Transverse colon (tissue), 4 donors: ENCODE results near the gene IRAG1. TPM values are rescaled to one million over a fixed set of nuclear protein-coding genes. Genes with fewer than 3 reads are reported as not detected.
A peak's percentile ranks its signal among the peaks of the same experiment; 100 is the strongest.

ENCODE experiments used
- DNase-seq: peaks from one replicate; pipeline ENCODE4 v3.0.0-alpha.2; 2019
- H3K27ac ChIP-seq, 4 donors: fragments of 200-600 bp; sonication (generic); 2 replicates each; pipeline ENCODE4 v1.5.1; 2016 to 2018; ENCODE audit warnings: inconsistent platforms in 4 of 4
- H3K27me3 ChIP-seq: fragments of 200-600 bp; sonication (generic); 2 replicates; pipeline ENCODE4 v1.5.1; 2017; ENCODE audit warnings: inconsistent platforms
- H3K36me3 ChIP-seq, 4 donors: fragments of 200-600 bp; sonication (generic); 2 replicates each; pipeline ENCODE4 v1.5.1; 2017 to 2019; ENCODE audit warnings: inconsistent platforms in 4 of 4
- H3K4me1 ChIP-seq, 4 donors: fragments of 200-600 bp; sonication (generic); 2 replicates each; pipeline ENCODE4 v1.5.1; 2017 to 2020; ENCODE audit warnings: inconsistent platforms in 4 of 4
- H3K4me3 ChIP-seq, 4 donors: fragments of 200-600 bp; sonication (generic); 1 replicate in 1 of 4; 2 replicates in 3 of 4; pipeline versions ENCODE4 v1.5.1 to v1.6.1; 2017 to 2019; ENCODE audit warnings: inconsistent platforms in 4 of 4
- H3K9me3 ChIP-seq, 2 donors: fragments of 200-600 bp; sonication (generic); 2 replicates each; pipeline ENCODE4 v1.5.1; 2017 to 2019; ENCODE audit warnings: inconsistent platforms in 2 of 2
- EP300 ChIP-seq: sonication (generic); formaldehyde crosslinking; IDR thresholded peaks from one replicate; pipeline ENCODE4 v1.6.1; 2017; ENCODE audit warnings: antibody characterized with exemption, low read depth
- POLR2A ChIP-seq: fragments of 450-650 bp; IDR thresholded peaks from one replicate; pipeline ENCODE4 v1.6.1; 2016; ENCODE audit warnings: antibody characterized with exemption, mild to moderate bottlenecking, moderate library complexity
- POLR2AphosphoS5 ChIP-seq, 3 donors: sonication (generic); formaldehyde crosslinking; IDR thresholded peaks; one replicate each; pipeline ENCODE4 v1.6.1; 2016; ENCODE audit warnings: antibody characterized with exemption in 3 of 3
- WGBS, 2 donors: methylation state at CpG; one replicate each; pipeline ENCODE4 v1.1.5; 2018; ENCODE audit warnings: low coverage in 1 of 2; 5-methylcytosine and 5-hydroxymethylcytosine counted together
- in situ Hi-C, 4 donors: fragments of 200-750 bp; cut with MboI; loops; one replicate each; pipeline versions ENCODE4 v1.15.0 to v1.15.1; 2017; ENCODE audit warnings: low sequenced_read_pairs in 3 of 4, low pct_ligation_motif_present in 1 of 4, low pct_unique_long_range_greater_than_20kb in 1 of 4
- intact Hi-C: fragments of 100-400 bp; cut with DNase I; formaldehyde crosslinking; loops from one replicate; pipeline ENCODE4 v1.15.1; 2023; ENCODE audit warnings: low total_unique reads
- total RNA-seq, 4 donors: library from RNA; depleted of rRNA; stranded (reverse); fragments of >200 nt; gene quantifications; one replicate each; pipeline ENCODE4 v1.1.0, GENCODE V29; 2016
- TF ChIP-seq, protein P1 (sequence below), 5 experiments: fragments of 200-600 bp in 3 of 5; fragments of 450-650 bp in 2 of 5; sonication (generic) in 3 of 5; IDR thresholded peaks; 1 replicate in 2 of 5; 2 replicates in 3 of 5; pipeline ENCODE4 v1.5.1; 2016 to 2017; ENCODE audit warnings: antibody characterized with exemption in 5 of 5, inconsistent platforms in 3 of 5, mild to moderate bottlenecking in 2 of 5, moderate library complexity in 1 of 5

IRAG1 gene
- total RNA-seq, 4 donors from 2014 or later = 19.4 to 48.8 (median 24.9) TPM

GRCh38 chr11:10663990-10664389, 29.6 kb downstream of the IRAG1 start:
- Histone ChIP-seq H3K36me3 (no peaks in the 10 kb centered on the region), H3K27me3 (no peaks in the 10 kb centered on the region), H3K4me1 (peaks cover 13 to 54% (median 25%) of the 10 kb centered on the region in 4 donors), H3K27ac (peak overlapping the region in 3 of 4 donors; percentile 9 to 80 (median 77)), H3K4me3 (no peak overlapping the region), H3K9me3 (no peaks in the 10 kb centered on the region)
- TF ChIP-seq, protein P1, sequence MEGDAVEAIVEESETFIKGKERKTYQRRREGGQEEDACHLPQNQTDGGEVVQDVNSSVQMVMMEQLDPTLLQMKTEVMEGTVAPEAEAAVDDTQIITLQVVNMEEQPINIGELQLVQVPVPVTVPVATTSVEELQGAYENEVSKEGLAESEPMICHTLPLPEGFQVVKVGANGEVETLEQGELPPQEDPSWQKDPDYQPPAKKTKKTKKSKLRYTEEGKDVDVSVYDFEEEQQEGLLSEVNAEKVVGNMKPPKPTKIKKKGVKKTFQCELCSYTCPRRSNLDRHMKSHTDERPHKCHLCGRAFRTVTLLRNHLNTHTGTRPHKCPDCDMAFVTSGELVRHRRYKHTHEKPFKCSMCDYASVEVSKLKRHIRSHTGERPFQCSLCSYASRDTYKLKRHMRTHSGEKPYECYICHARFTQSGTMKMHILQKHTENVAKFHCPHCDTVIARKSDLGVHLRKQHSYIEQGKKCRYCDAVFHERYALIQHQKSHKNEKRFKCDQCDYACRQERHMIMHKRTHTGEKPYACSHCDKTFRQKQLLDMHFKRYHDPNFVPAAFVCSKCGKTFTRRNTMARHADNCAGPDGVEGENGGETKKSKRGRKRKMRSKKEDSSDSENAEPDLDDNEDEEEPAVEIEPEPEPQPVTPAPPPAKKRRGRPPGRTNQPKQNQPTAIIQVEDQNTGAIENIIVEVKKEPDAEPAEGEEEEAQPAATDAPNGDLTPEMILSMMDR (IDR thresholded peaks at IDR 0.05) = no peak
- TF ChIP-seq POLR2AphosphoS5 (IDR thresholded peaks at IDR 0.05) = no peak
- no peak for TF ChIP-seq POLR2A
- TF ChIP-seq EP300 = no peak
- in situ Hi-C loops = loop anchor here in 1 of 4 donors (10.0 kb wide), 1 partner anchor 259 kb away; no protein-coding TSS in a partner anchor
- DNase-seq = no peak
- intact Hi-C loops = no loop called here
- WGBS, 2 donors = 69% methylated on average over 6 of the region's 6 CpGs; no CpG with 5 or more reads in 1 of the 2 donors

- in situ Hi-C loops (loop anchor here in 1 of 4 donors (10.0 kb wide), 1 partner anchor 259 kb away; no protein-coding TSS in a partner anchor), intact Hi-C loops (no loop called here)
- no peaks in the 10 kb centered on the region for H3K27me3 ChIP-seq
- H3K36me3 ChIP-seq = no peaks in the 10 kb centered on the region
- no peaks in the 10 kb centered on the region for H3K9me3 ChIP-seq
- TF ChIP-seq POLR2AphosphoS5 (IDR thresholded peaks at IDR 0.05) (no peak), POLR2A (no peak), EP300 (no peak)
- TF ChIP-seq, protein P1 (IDR thresholded peaks at IDR 0.05) = no peak
- DNase-seq = no peak
- peak overlapping the region in 3 of 4 donors; percentile 9 to 80 (median 77) for H3K27ac ChIP-seq
- no peak overlapping the region for H3K4me3 ChIP-seq
- peaks cover 18 to 54% (median 28%) of the 10 kb centered on the region in 4 donors for H3K4me1 ChIP-seq
These were observed 30.2 kb downstream of the IRAG1 start for GRCh38 chr11:10663365-10663764.

DNA sequence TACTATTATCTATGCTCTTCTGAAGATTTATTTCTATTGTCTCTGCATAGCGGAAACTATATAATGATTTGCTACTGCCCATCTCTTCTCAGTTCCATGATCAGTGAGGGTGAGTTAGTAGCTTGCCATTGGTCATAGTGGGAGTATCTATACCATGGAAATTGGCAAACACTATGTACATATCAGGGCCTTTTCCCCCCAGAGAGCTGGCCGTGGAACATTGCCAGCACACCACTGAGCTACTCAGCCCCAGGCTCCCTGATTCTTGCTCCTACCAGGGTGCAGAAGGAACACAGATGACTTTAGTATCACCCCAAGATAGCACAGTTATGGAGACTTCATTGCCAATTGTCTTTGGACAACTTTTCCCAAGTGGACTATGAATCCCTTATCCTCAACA, 33.2 kb downstream of the IRAG1 start:
- no peak overlapping the region for H3K4me3 ChIP-seq
- WGBS, 2 donors = 85 to 100% methylated on average over 1 to 2 of the region's 2 CpGs
- DNase-seq = no peak
- TF ChIP-seq POLR2AphosphoS5 (IDR thresholded peaks at IDR 0.05) (no peak), EP300 (no peak), POLR2A (no peak)
- TF ChIP-seq, protein P1 (IDR thresholded peaks at IDR 0.05) = no peak
- in situ Hi-C loops (loop anchor here in 1 of 4 donors (10.0 kb wide), 1 partner anchor 256 kb away; no protein-coding TSS in a partner anchor), intact Hi-C loops (no loop called here)
- peaks cover 32 to 63% (median 40%) of the 10 kb centered on the region in 4 donors for H3K4me1 ChIP-seq
- peak overlapping the region; percentile 77 to 89 (median 83) for H3K27ac ChIP-seq
- no peaks in the 10 kb centered on the region for H3K36me3 ChIP-seq
- H3K27me3 ChIP-seq = no peaks in the 10 kb centered on the region
- H3K9me3 ChIP-seq = no peaks in the 10 kb centered on the region

DNA sequence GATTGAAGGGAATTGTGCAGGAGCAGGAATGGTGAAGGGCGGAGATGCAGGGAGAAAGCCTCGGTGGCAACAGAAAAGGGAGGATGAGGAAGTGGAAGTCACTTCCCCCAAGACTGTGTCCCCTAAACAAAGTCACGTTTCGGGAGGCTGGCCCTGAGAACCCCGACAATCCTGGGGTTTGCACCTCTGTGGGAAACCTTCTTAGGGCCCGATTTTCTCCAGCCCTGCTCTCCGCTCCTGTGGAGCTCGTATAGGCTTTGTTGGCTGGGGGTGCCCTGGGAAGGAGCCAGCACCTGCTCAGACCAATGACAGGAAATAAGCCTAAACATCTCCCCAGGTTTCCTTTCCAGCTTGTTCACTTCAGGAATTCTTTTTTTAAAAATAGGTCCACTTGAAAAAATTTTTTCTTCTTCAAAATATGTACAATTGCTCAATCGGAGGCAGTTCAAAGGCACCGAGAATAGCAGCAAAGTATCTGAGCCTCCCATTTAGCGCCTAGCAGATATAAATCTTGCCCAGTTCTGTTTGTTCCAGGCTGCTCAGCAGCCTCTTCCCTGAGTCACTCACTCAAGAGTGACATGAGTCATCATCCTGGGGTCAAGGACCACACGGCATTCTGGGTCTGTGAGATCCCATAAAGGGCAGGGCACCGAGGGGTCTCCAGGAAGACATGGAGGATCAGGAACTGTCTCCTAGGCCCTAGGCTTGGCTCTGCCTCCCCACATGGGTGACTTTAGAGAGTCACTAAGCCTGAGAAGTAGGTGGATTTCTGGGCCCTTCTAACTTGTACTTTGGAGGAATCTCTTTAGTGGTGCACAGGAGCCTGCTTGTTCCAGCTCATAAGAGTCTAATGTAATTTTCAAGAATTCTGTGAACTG, 34.0 kb downstream of the IRAG1 start:
- Histone ChIP-seq H3K27ac (peak overlapping the region; percentile 77 to 89 (median 83)), H3K36me3 (no peaks in the 10 kb centered on the region), H3K4me1 (peaks cover 32 to 68% (median 45%) of the 10 kb centered on the region in 4 donors), H3K4me3 (no peak overlapping the region), H3K9me3 (no peaks in the 10 kb centered on the region), H3K27me3 (no peaks in the 10 kb centered on the region)
- WGBS, 2 donors = 59 to 60% methylated on average over 3 to 13 of the region's 13 CpGs
- intact Hi-C loops = no loop called here
- in situ Hi-C loops = loop anchor here in 2 of 4 donors (10.0 kb wide), 1 partner anchor 255 kb away; no protein-coding TSS in a partner anchor
- TF ChIP-seq POLR2AphosphoS5 (IDR thresholded peaks at IDR 0.05) (peak in 2 of 3 donors; percentile 61 to 81), POLR2A (no peak)
- DNase-seq = peak; percentile 37
